Activated CD4-positive, alpha-beta T cell treated with anti-CD3 and anti-CD28 coated beads, Interleukin-2, amount 50 U/mL, for 4 hours (primary cell): ENCODE results near the gene LEMD1.
"Not testable (repeated sequence)": the region's sequence is repeated elsewhere in the genome, so short reads cannot be mapped to it uniquely, and the experiment has no call there.

Experiments
- DNase-seq, 2 experiments: peaks; one replicate each; pipeline ENCODE4 v3.0.0-alpha.2; 2020

LEMD1 gene

DNA sequence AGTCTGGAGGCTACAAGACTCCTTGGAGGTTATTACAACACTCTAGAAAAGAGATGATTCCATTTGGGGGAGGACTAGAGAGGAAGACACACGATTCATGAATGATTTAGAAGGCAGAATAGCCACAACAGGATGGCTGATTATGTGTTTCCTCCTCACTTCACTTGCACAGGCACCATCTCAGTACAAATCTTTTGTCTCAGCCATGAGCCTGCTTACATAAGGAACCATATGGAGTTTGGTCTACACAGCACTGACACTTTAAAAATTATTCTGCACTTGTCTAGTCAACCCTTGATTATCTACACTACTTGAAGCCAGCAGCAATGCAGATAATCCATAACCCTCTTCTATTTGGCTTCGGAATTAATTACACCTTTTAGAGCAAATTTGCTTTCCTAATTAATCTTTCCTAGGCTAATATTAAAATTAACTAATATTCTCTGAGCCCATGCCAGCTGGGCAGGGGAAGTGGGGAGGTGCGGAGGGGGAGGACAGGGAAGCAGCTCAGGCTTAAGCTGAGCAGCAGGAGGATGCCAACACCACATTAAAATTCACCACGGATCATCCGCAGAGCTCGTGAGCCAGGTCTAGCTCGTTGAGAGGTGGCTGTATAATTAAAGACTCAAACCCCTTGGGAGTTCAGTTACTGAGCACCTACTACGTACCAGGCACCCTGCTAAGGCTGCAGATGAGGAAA, 3.2 kb upstream of the LEMD1 start:
- DNase-seq = no peak

DNA sequence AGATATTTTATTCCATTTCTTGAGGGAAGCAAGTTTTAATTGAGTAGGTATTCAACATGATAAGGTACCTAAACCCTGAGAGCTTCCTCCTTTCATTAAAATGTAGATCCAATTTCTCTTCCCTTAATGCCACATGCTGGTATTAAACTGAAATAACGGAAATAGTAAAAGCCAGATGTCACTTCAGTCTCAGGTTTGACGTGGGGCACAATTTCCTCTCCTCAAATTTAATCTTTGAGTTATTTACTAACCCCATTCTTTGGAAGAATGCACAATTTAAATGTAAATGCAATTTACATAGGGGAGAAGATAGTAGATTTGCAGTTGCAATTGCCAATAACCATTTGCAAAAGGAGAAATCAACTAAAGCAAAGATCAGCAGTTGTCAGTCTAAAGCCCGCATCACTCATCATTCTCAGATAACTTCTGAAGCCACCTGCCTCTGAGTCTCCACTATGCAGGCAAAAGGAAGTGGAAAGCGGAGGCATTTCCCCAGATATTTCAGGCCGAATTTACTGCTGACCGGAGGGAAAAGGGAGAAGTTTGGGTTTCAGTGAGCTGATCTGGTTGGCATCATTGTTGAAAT, 2.1 kb upstream of the LEMD1 start:
- no peak for DNase-seq

DNA sequence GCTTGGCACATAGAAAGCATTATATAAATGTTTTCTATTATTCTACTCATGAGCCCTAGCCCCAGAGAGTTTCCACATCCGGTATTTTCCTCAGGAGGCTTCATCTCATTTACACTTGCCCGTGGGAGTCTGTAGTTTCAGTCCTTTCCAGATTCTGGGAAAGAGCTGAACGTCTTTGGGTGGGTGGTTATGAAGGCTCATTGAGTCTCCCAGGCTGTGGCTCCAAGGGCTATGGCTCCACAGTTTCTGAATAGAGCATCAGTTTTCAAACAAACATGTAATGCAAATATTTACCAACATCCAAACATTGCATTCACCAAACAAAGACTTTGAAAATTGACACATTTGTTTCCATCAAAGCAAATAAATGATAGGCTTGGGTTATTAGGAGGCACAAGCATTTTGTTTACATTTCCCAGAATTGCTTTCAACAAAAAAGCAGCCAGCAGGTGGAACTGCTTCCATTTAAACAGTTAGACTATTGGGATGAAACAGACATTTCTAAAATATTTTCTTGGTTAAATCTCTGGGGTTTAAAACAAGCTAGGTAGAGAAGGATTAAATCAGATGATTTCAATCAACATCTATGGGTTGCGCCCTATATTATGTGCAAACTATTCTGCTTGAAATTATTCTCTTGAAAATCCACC, 1.3 kb upstream of the LEMD1 start:
- no peak for DNase-seq

DNA sequence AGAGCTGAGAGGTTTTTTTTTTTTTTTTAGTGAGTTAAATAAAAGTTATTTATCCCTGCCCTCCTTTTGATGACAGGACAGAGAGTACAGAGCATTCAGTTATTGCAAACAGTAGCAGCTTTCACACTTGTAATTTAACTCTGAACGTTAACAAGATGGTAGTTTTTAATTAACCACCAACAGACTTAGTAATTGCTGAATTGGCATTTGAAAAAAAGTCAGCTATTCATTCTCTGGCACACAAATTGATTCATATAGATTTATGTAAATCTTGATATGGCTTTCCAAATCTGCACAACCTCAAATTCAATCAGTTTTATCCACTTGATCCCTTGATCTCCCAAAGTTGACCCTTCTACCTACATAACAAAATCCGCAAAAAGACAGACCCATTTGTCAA, 918 bp downstream of the LEMD1 start:
- DNase-seq = no peak

DNA sequence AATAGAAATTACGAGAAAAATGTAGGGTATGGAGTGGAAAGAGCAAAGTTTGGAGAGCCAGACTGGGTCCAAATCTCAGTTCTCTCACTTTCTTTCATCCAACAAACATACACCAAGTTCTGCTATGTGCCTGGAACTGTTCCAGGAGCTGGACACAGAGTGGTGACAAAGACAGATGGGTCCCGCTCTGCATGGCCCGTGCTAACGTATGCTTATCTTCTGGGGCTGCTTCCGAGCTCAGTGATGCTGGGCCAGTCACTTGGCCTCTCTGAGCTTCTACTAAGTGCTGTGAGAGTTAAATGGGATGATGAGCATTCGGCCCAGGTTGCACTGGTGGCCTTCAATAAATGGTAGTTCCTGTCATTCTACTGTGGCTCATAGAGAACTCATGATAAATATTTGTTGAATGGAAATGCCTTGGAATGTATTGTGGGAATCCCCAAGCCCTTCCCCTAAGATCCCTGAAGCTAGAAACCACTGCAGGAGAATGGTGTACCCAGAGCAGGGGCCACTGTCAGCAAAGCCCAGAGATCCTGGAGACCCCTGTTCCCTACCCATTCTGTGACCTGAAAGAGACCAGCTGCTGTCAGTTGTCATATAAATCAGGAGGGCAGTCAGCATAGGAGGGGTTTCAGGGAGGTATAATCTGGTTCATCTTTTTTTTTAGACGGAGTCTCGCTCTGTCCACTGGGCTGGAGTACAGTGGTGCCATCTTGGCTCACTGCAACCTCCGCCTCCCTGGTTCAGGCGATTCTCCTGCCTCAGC, 3.8 kb downstream of the LEMD1 start:
- no peak for DNase-seq

DNA sequence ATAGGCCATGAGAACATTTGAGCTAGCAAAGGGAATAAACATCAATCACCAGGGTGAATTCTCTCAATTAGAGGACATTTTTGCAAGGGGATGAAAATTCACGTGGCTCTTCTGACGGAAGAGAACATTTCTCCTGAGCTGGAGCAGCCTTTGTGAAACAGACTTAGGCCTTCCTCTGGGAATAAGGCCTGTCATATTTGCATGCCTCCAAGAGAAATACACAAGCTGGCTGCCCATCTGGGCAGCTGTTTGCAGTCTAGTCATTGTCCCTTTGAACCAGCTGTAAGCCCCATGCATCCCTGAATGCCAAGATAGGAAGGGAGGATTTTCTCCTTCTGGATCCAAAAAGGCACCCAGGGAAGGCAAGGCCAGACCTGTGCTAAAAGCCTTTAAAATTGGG, 5.5 kb downstream of the LEMD1 start:
- DNase-seq = no peak

DNA sequence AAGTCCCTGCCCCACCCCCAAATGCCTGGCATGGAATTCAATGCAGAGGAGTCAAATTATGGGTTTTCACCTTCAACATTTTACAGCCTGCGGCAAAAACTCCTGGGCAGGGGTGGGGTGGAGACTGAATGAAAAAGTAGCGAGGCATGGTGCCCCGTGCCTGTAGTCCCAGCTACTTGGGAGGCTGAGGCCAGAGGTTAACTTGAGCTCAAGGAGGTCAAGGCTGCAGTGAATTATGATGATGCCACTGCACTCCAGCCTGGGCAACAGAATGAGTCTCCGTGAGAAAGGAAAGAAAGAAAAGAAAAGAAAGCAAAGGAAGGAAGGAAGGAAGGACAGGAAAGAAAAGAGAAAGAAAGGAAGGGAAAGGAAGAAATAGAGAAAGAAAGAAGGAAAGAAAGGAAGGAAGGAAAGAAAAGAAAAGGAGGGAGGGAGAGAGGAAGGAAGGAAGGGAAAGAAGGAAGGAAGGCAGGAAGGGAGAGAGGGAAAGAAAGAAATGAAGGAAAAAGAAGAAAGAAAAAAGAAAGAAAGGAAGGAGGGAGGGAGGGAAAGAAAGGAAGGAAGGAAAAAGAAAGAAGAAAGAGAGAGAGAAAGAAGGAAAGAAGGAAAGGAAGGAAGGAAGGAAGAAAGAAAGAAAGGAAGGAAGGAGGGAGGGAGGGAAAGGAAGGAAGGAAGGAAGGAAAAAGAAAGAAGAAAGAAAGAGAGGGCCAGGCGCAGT, 11.1 kb downstream of the LEMD1 start:
- DNase-seq = no peak

DNA sequence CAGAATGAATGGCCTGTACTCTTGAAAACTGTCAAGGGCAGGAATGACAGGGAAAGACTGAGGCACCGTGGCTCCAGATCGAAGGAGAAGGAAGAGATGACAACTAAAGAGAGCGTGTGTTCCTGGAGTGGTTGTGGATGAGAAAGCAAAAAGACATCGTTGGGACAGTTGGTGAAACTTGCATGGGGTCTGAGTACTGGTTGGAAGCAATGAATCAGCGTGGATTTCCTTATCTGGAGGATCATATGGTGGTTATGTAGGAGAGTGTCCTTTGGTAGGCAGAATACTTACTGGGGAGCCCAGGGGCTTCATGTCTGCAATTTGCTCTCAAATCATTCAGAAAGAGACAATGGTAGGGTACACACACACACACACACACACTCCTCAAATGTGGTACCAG, 13.9 kb downstream of the LEMD1 start:
- no peak for DNase-seq

DNA sequence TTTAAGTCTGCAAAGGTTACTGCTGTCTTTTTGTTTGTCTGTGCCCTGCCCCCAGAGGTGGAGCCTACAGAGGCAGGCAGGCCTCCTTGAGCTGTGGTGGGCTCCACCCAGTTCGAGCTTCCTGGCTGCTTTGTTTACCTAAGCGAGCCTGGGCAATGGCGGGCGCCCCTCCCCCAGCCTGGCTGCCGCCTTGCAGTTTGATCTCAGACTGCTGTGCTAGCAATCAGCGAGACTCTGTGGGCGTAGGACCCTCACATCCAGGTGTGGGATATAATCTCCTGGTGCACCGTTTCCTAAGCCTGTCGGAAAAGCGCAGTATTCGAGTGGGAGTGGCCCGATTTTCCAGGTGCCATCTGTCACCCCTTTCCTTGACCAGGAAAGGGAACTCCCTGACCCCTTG, 15.6 kb downstream of the LEMD1 start:
- not testable (repeated sequence) for DNase-seq

DNA sequence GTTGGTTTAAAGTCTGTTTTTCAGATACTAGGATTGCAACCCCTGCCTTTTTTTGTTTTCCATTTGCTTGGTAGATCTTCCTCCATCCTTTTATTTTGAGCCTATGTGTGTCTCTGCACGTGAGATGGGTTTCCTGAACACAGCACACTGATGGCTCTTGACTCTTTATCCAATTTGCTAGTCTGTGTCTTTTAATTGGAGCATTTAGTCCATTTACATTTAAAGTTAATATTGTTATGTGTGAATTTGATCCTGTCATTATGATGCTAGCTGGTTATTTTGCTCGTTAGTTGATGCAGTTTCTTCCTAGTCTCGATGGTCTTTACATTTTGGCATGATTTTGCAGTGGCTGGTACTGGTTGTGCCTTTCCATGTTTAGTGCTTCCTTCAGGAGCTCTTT, 17.4 kb downstream of the LEMD1 start:
- not testable (repeated sequence) for DNase-seq

DNA sequence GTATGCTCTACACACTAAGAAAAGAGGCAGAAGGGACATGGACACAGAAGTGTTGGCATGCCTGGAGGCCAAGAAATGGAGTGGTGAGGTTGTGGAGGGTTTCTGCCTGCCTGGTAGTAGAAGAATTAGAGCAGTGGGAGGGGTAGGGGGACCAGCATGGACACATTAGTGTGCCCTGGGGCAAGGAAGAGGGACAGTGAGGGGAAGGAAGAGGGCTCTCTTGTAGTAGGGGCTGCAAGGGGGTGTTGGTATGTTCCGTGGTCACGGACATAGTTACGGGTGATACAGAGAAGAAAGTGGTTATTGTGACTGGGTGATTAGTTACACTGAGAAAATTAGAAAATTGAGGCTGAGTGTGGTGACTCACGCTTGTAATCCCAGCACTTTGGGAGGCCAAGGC, 23.3 kb downstream of the LEMD1 start:
- DNase-seq = no peak

DNA sequence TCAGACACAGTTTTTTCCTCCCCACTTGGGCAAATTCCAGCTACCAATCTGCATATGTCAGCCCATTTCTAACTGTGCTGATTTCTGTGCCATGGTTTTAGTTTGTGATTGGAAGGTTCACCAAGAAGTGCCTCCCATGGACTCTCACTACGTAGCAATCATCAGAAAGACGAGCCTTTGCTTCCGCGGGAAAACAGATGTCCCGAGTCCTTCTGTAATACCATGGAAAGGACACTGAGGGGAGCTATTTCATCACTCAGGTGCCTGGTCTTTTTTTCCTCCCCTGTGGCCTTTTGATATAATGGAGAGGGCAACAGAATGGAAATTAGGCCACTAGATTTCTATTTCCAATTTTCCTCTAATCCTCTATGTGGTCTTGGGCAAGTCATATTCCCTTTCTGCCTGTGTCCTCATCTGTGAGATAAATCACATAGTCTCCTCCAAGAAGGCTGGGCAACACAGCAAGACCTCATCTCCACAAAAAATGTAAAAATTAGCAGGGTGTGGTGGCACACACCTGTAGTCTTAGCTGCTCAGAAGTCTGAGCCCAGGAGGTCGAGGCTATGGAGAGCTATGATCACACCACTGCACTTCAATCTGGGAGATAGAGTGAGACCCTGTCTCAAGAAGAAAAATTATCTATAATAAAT, 24.8 kb downstream of the LEMD1 start:
- DNase-seq = no peak

DNA sequence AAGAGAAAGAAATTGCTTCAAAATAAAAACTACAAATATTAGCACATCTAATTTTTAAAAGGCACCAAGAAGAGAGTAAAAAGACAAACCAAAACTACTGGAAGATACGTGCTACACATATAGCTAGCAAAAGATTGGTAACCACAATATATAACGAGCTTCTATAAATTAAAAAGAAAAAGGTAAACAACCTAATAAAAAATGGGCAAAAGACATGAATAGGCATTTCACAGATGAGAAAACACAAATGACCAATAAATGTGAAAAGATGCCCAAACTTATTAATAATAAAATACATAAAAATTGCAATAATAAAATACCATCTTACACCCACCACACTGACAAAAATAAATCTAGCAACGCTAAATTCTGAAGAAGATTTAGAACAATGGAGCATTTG, 26.2 kb downstream of the LEMD1 start:
- no peak for DNase-seq

DNA sequence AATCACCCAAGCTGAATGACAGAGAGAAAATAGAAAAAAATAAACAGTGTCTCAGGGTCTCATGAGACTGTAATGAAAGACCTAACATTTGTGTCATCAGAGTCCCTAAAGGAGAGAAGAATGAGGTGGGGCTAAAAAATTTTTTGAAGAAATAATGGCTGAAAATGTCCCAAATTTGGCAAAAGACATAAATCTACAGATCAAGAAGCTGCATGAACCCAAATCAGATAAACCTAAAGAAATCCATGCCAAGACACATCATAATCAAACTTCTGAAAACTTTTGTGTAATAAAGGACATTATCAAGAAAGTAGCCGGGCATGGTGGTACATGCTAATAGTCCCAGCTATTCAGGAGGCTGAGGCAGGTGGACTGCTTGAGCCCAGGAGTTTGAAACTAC, 29.2 kb downstream of the LEMD1 start:
- no peak for DNase-seq

DNA sequence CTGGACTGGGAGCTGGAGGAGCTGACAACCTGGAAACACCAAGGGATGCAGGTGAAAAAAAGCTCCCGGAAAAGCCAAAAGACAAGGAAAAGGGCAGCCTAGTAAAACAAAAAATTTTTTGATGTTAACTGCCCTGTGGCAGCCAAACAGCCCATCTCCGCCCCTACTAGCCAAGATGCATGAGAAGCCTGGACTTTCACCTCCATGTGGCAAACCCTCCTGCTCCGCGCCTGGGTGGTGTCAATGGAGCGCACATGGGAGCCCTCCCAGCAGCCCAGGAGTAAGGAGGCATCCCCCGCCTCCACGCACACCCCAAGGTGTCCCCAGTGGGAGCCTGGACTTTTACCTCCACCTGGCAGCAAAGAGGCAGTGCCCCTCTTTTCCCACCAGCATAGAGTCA, 30.5 kb downstream of the LEMD1 start:
- no peak for DNase-seq

DNA sequence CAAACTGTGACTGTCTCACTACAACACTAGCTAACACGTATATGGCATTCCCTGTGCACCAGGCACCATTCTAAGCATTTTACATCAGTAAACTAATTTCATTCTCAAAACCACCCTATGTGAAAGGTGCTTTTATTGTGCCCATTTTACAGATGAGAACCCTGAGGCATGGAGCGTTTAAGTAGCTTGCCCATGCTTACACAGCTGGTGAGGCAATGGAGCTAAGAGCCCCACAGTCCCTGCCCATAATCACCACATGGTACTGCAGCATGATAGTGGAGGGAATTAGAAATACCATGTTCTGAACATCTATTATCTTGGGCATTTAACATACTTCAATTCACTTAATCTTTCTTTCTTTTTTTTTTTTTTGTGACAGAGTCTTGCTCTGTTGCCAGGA, 34.0 kb downstream of the LEMD1 start:
- no peak for DNase-seq

DNA sequence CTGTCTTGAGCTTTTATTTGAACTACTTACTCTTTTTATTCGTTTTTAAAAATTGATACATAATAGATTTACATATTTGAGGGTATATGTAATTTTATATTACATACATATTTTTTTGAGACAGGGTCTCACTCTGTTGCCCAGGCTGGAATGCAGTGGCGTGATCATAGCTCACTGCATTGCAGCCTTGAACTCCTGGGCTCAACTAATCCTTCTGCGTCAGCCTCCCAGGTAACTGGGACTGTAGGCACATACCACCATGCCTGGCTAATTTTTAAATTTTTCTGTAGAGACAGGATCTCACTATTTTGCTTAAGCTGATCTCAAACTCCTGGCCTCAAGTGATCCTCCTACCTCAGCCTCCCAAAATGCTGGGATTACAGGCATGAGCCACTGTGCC, 38.9 kb downstream of the LEMD1 start:
- DNase-seq = not testable (repeated sequence)

DNA sequence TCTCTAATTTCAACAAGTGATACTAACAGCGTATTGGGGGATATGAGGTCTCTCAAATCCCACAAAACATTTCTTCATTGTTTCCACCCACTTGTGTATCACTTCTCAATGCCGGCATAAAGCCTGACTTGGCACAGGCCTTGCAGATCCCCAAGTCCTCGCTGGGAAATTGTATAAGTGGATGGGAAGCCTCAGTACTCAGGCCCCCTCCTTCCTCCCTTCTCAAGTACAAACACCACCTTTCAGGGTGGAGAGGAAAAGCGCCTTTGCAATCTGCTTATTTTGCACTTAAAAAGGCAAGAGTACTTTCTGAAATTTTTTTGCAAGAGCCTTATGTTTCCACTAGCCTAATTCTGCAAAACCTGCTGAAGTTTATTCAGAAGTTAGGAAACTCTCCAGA, 39.3 kb downstream of the LEMD1 start:
- no peak for DNase-seq

DNA sequence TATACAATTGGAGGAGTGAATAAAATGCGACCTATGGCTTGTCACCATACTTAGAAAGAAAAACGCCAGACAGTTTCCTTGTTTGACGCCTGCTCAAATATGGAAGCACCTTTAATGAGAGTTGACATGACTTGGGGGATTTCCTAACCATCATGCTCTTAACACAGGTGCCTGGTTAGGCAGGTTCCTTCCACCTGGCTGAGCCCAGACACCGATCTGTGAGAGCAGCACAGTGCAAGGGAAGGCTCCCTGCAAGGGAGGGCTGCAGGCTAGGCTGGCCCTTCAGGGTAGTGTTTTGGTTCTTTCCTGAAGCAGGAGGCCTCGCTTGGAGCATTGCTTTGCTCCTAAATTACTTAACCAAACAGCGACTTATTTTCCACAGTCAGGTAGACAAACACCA, 40.6 kb downstream of the LEMD1 start:
- no peak for DNase-seq

DNA sequence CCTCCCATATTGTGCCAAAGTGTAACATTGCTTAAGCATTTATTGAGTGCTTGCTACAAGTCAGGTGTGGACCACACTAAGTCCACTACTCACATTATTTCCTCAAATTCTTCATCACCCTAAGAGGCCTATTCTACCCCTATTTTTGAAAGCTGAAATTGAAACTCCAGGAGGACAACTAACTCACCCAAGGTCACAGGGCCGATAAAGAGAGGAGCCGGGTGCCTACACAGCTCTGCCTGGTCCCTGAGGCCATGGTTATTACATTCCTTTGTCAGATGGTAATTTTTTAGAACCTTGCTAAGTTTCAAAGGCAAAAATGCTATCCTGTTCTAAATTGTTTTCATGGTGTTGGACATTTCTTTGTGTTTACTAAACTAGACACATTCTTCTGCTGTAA, 41.0 kb downstream of the LEMD1 start:
- no peak for DNase-seq

DNA sequence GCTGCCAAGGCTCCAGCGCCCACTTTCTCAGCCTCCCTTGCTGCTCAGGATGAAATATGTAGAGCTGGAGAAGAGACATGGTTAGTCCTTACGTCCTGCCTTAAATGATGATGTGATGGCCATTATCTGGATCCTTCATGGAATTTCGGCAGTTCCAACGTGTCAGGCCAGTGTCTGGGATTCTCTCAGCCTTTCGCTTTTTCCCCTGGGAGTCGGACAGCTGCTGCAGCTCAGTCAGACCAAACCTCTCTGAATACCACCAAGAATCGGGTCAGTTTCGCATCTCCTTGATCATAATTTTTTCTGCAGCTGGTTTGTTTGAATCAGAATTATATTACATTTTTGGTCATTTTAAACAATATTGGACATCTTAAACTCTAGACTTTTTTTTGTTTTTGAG, 42.8 kb downstream of the LEMD1 start:
- DNase-seq = no peak

DNA sequence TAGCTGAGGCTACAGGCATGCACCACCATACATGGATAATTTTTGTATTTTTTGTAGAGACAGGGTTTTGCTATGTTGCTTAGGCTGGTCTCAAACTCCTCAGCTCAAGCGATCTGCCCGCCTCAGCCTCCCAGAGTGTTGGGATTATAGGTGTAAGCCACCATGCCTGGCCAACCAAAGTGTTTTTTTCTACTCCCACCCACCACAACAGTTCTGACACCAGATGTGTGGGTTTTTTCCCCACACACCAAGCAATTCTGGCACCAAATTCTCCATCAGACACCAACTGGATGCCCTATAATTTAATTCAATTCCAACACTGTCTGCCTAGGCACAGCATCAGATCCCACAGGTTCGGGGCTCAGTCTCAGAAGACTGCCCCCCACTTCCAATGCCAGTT, 44.5 kb downstream of the LEMD1 start:
- no peak for DNase-seq

DNA sequence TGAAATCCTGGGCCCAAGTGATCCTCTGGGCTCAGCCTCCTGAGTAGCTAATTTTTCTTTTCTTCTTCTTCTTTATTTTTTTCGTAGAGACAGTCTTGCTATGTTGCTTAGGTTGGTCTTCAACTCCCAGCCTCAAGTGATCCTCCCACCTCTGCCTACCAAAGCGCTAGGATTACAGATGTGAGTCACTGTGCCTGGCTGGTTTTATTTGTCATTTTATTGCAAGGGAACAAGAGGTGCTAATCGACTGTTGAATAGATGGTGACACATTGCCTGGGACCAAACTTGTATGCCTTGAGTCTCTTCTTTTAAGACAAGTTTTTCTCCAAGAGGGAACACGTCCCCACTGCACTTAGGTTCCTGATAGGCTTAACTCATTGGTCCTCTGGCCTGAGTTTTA, 45.1 kb downstream of the LEMD1 start:
- no peak for DNase-seq
